H1 (cell line): ENCODE data around the gene SLC6A19. TPM values are rescaled to one million over a fixed set of nuclear protein-coding genes. Genes with fewer than 3 reads are reported as not detected.

Experiments used
- CTCF ChIA-PET: fragments of 300-600 bp; sonication (Branson Sonifier 250); formaldehyde crosslinking; loops from one replicate; lab custom pipeline; 2021; ENCODE audit not compliant: partially characterized antibody; lab: Charles Lee
- POLR2A ChIA-PET: fragments of 300-600 bp; sonication (Branson Sonifier 250); formaldehyde crosslinking; loops from one replicate; lab custom pipeline; 2021; ENCODE audit warnings: inconsistent platforms; ENCODE audit not compliant: partially characterized antibody; lab: Charles Lee
- DNase-seq, 2 experiments: peaks; one replicate each; pipeline versions ENCODE4 v3.0.0 to v3.0.0-alpha.2; 2010 to 2022; ENCODE audit warnings: low spot score in 2 of 2, low read depth in 1 of 2, mixed read lengths in 1 of 2
- FAIRE-seq: peaks from 2 replicates; lab custom pipeline; 2011; peaks lifted over from hg19 to GRCh38; lab: Jason Lieb, UNC
- H2AFZ ChIP-seq: 2 replicates; pipeline ENCODE4 v1.8.1; 2012; ENCODE audit warnings: low read length, inconsistent platforms
- H2AK5ac ChIP-seq: 2 replicates; pipeline ENCODE4 v1.6.1; 2013; ENCODE audit warnings: low read depth, low read length
- H2BK120ac ChIP-seq: replicated peaks from 2 replicates; pipeline ENCODE3; 2013; ENCODE audit warnings: low read depth, low read length, inconsistent platforms
- H2BK12ac ChIP-seq: 2 replicates; pipeline ENCODE4 v1.6.1; 2013; ENCODE audit warnings: low read depth, low read length
- H2BK15ac ChIP-seq: 2 replicates; pipeline ENCODE4 v1.6.1; 2013; ENCODE audit warnings: low read length
- H2BK20ac ChIP-seq: 2 replicates; pipeline ENCODE4 v1.6.1; 2013; ENCODE audit warnings: low read length
- H2BK5ac ChIP-seq: 2 replicates; pipeline ENCODE4 v1.6.1; 2013; ENCODE audit warnings: low read depth, low read length
- H3K14ac ChIP-seq: 2 replicates; pipeline ENCODE4 v1.6.1; 2013; ENCODE audit warnings: inconsistent platforms; ENCODE audit not compliant: insufficient read length
- H3K18ac ChIP-seq: 2 replicates; pipeline ENCODE4 v1.6.1; 2013; ENCODE audit warnings: low read length; ENCODE audit errors: extremely low read depth
- H3K23ac ChIP-seq: 2 replicates; pipeline ENCODE4 v1.6.1; 2013; ENCODE audit warnings: inconsistent platforms; ENCODE audit not compliant: insufficient read length
- H3K23me2 ChIP-seq: 2 replicates; pipeline ENCODE4 v1.6.1; 2013; ENCODE audit warnings: low read depth, low read length
- H3K27ac ChIP-seq: 2 replicates; pipeline ENCODE4 v1.6.1; 2011; ENCODE audit warnings: low read depth, low read length, inconsistent platforms
- H3K27me3 ChIP-seq, 4 experiments: replicated peaks in 1 of 4; 1 replicate in 1 of 4; 2 replicates in 3 of 4; pipeline versions ENCODE4 v1.6.1 to v1.8.1; 2011 to 2013; ENCODE audit warnings: low read length in 3 of 4, mild to moderate bottlenecking in 3 of 4, inconsistent platforms in 2 of 4, mixed read lengths in 2 of 4, moderate library complexity in 1 of 4; ENCODE audit not compliant: control insufficient read depth in 3 of 4, insufficient read depth in 3 of 4; ENCODE audit errors: extremely low read depth in 1 of 4
- H3K36me3 ChIP-seq, 4 experiments: 2 replicates each; pipeline versions ENCODE4 v1.6.1 to v1.8.1; 2011 to 2013; ENCODE audit warnings: mild to moderate bottlenecking in 4 of 4, low read length in 3 of 4, moderate library complexity in 2 of 4, control low read depth in 1 of 4, inconsistent platforms in 1 of 4; ENCODE audit not compliant: insufficient read depth in 4 of 4, control insufficient read depth in 2 of 4
- H3K4ac ChIP-seq: replicated peaks from 2 replicates; pipeline ENCODE3; 2013; ENCODE audit warnings: low read length, low read depth, mixed read lengths, inconsistent platforms; ENCODE audit not compliant: insufficient read length
- H3K4me1 ChIP-seq, 4 experiments: replicated peaks in 1 of 4; 1 replicate in 1 of 4; 2 replicates in 3 of 4; pipeline versions ENCODE4 v1.6.1 to v1.8.1; 2011 to 2013; ENCODE audit warnings: low read length in 3 of 4, inconsistent platforms in 2 of 4, mixed read lengths in 1 of 4; ENCODE audit not compliant: insufficient read depth in 4 of 4, control insufficient read depth in 3 of 4
- H3K4me2 ChIP-seq, 2 experiments: 2 replicates each; pipeline versions ENCODE4 v1.6.1 to v1.8.1; 2011 to 2013; ENCODE audit warnings: low read depth in 2 of 2, low read length in 2 of 2, control low read depth in 1 of 2, inconsistent platforms in 1 of 2, mild to moderate bottlenecking in 1 of 2; ENCODE audit not compliant: insufficient read depth in 1 of 2
- H3K4me3 ChIP-seq, 4 experiments: fragments of 200-600, 300-600 bp in 1 of 4; sonication (generic), shearing (Covaris generic), sonication (Bioruptor Twin) in 1 of 4; 2 replicates each; pipeline versions ENCODE4 v1.5.1 to v1.8.1; 2011 to 2016; ENCODE audit warnings: low read length in 4 of 4, low read depth in 3 of 4, control low read depth in 2 of 4, inconsistent platforms in 2 of 4, mild to moderate bottlenecking in 2 of 4, mixed read lengths in 1 of 4, moderate library complexity in 1 of 4; ENCODE audit not compliant: insufficient read depth in 2 of 4; ENCODE audit errors: extremely low read depth in 1 of 4
- H3K56ac ChIP-seq: replicated peaks from 2 replicates; pipeline ENCODE3; 2013; ENCODE audit warnings: low read depth, mild to moderate bottlenecking, mixed read lengths, low read length, inconsistent platforms; ENCODE audit not compliant: insufficient read length
- H3K79me1 ChIP-seq: 2 replicates; pipeline ENCODE4 v1.6.1; 2013; ENCODE audit warnings: low read depth, low read length, control low read depth
- H3K79me2 ChIP-seq, 2 experiments: 2 replicates each; pipeline versions ENCODE4 v1.6.1 to v1.8.1; 2012 to 2013; ENCODE audit warnings: low read length in 2 of 2, mild to moderate bottlenecking in 2 of 2, inconsistent platforms in 1 of 2; ENCODE audit not compliant: insufficient read depth in 2 of 2, control insufficient read depth in 1 of 2
- H3K9ac ChIP-seq, 4 experiments: replicated peaks in 1 of 4; 1 replicate in 1 of 4; 2 replicates in 3 of 4; pipeline versions ENCODE4 v1.6.1 to v1.8.1; 2011 to 2013; ENCODE audit warnings: low read depth in 3 of 4, low read length in 3 of 4, control low read depth in 2 of 4, mild to moderate bottlenecking in 2 of 4, moderate library complexity in 2 of 4, inconsistent platforms in 1 of 4; ENCODE audit errors: extremely low read depth in 1 of 4
- H3K9me3 ChIP-seq, 2 experiments: 2 replicates each; pipeline versions ENCODE4 v1.6.1 to v1.8.1; 2012 to 2013; ENCODE audit warnings: mild to moderate bottlenecking in 2 of 2, moderate library complexity in 2 of 2, control low read depth in 1 of 2, inconsistent platforms in 1 of 2, low read depth in 1 of 2, low read length in 1 of 2, mixed read lengths in 1 of 2; ENCODE audit not compliant: insufficient read depth in 2 of 2
- H4K20me1 ChIP-seq, 2 experiments: replicated peaks in 1 of 2; 2 replicates each; pipeline versions ENCODE3 to v1.8.1; 2011 to 2013; ENCODE audit warnings: inconsistent platforms in 2 of 2, low read length in 2 of 2, mild to moderate bottlenecking in 1 of 2; ENCODE audit not compliant: insufficient read depth in 2 of 2, control insufficient read depth in 1 of 2
- H4K5ac ChIP-seq: 2 replicates; pipeline ENCODE4 v1.6.1; 2013; ENCODE audit warnings: low read length, low read depth, mixed read lengths, inconsistent platforms; ENCODE audit not compliant: insufficient read length
- H4K8ac ChIP-seq: 2 replicates; pipeline ENCODE4 v1.8.0; 2013; ENCODE audit warnings: mild to moderate bottlenecking, moderate library complexity, low read length, inconsistent platforms; ENCODE audit not compliant: insufficient read depth; ENCODE audit errors: extremely low read depth
- H4K91ac ChIP-seq: replicated peaks from 2 replicates; pipeline ENCODE3; 2013; ENCODE audit warnings: low read length, mixed read lengths, inconsistent platforms; ENCODE audit not compliant: insufficient read length
- CHD1 ChIP-seq: IDR thresholded peaks from 2 replicates; pipeline ENCODE4 v1.6.1; 2012; ENCODE audit warnings: low read depth, low read length, improper control_type of control experiment
- EP300 ChIP-seq, 2 experiments: IDR thresholded peaks; 1 replicate in 1 of 2; 2 replicates in 1 of 2; pipeline ENCODE4 v1.6.1; 2011 to 2012; ENCODE audit warnings: low read depth in 2 of 2, low read length in 2 of 2, mild to moderate bottlenecking in 2 of 2, borderline replicate concordance in 1 of 2, inconsistent platforms in 1 of 2, moderate library complexity in 1 of 2
- EZH2 ChIP-seq: fragments of 200-600 bp; sonication (generic); IDR thresholded peaks from 2 replicates; pipeline ENCODE4 v1.7.1; 2012; ENCODE audit warnings: low read depth, mild to moderate bottlenecking, moderate library complexity, low read length, inconsistent platforms; ENCODE audit not compliant: severe bottlenecking
- HDAC6 ChIP-seq: IDR thresholded peaks from one replicate; pipeline ENCODE4 v1.7.1; 2012; ENCODE audit warnings: low read depth, mild to moderate bottlenecking, inconsistent platforms, low read length, moderate library complexity
- POLR2A ChIP-seq, 2 experiments: IDR thresholded peaks; 1 replicate in 1 of 2; 2 replicates in 1 of 2; pipeline ENCODE4 v1.6.1; 2011; ENCODE audit warnings: low read depth in 2 of 2, low read length in 2 of 2, mild to moderate bottlenecking in 2 of 2; ENCODE audit errors: control extremely low read depth in 1 of 2
- RBBP5 ChIP-seq: IDR thresholded peaks from 2 replicates; pipeline ENCODE4 v1.7.1; 2012; ENCODE audit warnings: low read depth, mild to moderate bottlenecking, inconsistent platforms, low read length, moderate library complexity, borderline replicate concordance
- RFX5 ChIP-seq: IDR thresholded peaks from 2 replicates; pipeline ENCODE4 v1.6.1; 2011; ENCODE audit warnings: low read depth, low read length, improper control_type of control experiment, borderline replicate concordance
- TAF1 ChIP-seq: IDR thresholded peaks from 2 replicates; pipeline ENCODE4 v1.6.1; 2011; ENCODE audit warnings: mild to moderate bottlenecking, low read depth, low read length
- TAF7 ChIP-seq: optimal IDR thresholded peaks from 2 replicates; pipeline ENCODE3; 2011; ENCODE audit warnings: low read depth, mild to moderate bottlenecking, inconsistent platforms, low read length, moderate library complexity, borderline replicate concordance
- ZNF274 ChIP-seq: IDR thresholded peaks from 2 replicates; pipeline ENCODE4 v1.7.0; 2012; ENCODE audit warnings: low read length, borderline replicate concordance; ENCODE audit errors: extremely low read depth
- WGBS, 2 experiments: shearing (Covaris generic) in 1 of 2; methylation state at CpG; one replicate each; pipeline versions ENCODE4 v1.1.6 to v1.1.7; 2013 to 2015; ENCODE audit warnings: low lambda C conversion rate in 2 of 2, mixed read lengths in 2 of 2, inconsistent platforms in 1 of 2, low coverage in 1 of 2, missing lambda C conversion rate in 1 of 2; ENCODE audit not compliant: insufficient replicate concordance in 2 of 2, insufficient coverage in 1 of 2, insufficient read length in 1 of 2; ENCODE audit errors: extremely low coverage in 1 of 2, missing lambda C conversion rate in 1 of 2; 5-methylcytosine and 5-hydroxymethylcytosine counted together
- polyA plus RNA-seq, 7 experiments: library from polyadenylated mRNA; depleted of rRNA in 3 of 7; stranded (reverse) in 5 of 7; unstranded in 2 of 7; fragments of >200 nt in 5 of 7; fragments of 200-250 nt in 2 of 7; gene quantifications; 1 replicate in 5 of 7; 2 replicates in 1 of 7; 4 replicates in 1 of 7; pipeline versions ENCODE4 v1.2.1 to v1.2.3, GENCODE V29; 2011 to 2013; ENCODE audit warnings: missing spikeins in 2 of 7, mixed read lengths in 2 of 7
- total RNA-seq: library from RNA; stranded (reverse); fragmentation: NEBNext Ultra II Directional; extraction: Animal tissue kit (Norgen Biotek cat#: 25700); gene quantifications from 2 replicates; pipeline ENCODE4 v1.2.1, GENCODE V29; 2021
- TF ChIP-seq, protein P1 (sequence below): IDR thresholded peaks from 2 replicates; pipeline ENCODE4 v1.6.1; 2011; ENCODE audit warnings: low read depth, mild to moderate bottlenecking, low read length; ENCODE audit not compliant: insufficient read depth

The SLC6A19 gene
- total and polyA plus RNA-seq, 2 of the 8 experiments (the other 6 are each of a cell fraction or from before 2014, with no cell fraction given), result 0.02 TPM; not detected in 1

DNA sequence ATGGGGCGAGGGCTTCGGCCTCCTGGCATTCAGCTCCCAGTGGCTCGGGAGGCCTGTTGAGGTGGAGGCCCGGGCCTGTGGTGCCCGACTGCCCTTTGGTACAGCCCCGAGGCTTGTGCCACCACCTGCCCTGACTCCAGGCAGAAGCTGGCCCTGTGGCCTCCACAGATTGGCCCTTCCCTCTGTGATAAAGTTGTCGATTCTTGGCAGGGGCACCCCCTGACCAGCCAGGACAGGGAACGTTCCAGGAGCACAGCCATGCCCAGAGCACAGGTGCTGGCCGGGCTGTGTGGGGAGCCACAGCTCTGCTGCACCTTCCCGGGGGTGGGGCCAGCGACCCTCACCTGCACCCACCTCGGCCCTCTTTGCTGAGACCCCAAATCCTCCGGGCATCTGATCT lies 56.4 kb downstream of the SLC6A19 start:
- H2BK12ac ChIP-seq, result no peak overlapping the region
- no peaks in the 10 kb centered on the region for H3K27me3 ChIP-seq
- CTCF ChIA-PET, result interaction anchor here (1.2 kb wide), 1 partner anchor 27 kb away, joined by 4 read pairs; no protein-coding TSS in a partner anchor

More for the DNA sequence above, 56.4 kb downstream of the SLC6A19 start:
- Histone ChIP-seq H4K20me1 (peaks cover 0 to 11% of the 10 kb centered on the region in 2 experiments), H3K9me3 (peaks cover 19 to 27% of the 10 kb centered on the region in 2 experiments), H2AFZ (no peak overlapping the region), H2BK120ac (no peak overlapping the region), H3K4ac (no peak overlapping the region), H2BK20ac (no peak overlapping the region), H3K36me3 (peaks cover 0 to 21% (median 4%) of the 10 kb centered on the region in 4 experiments; a peak in 6 of 8 replicates), H3K18ac (no peak overlapping the region), H3K14ac (no peak overlapping the region), H3K4me2 (no peak overlapping the region), H2BK15ac (no peak overlapping the region), H4K91ac (no peak overlapping the region), H3K4me3 (no peak overlapping the region), H3K23me2 (no peaks in the 10 kb centered on the region), H3K23ac (no peak overlapping the region), H2AK5ac (no peak overlapping the region), H2BK5ac (no peak overlapping the region), H3K9ac (no peak overlapping the region), H4K5ac (no peak overlapping the region), H3K27ac (no peak overlapping the region), H4K8ac (no peak overlapping the region), H3K4me1 (no peaks in the 10 kb centered on the region; a peak in 1 of 7 replicates), H3K79me2 (no peaks in the 10 kb centered on the region), H3K79me1 (no peaks in the 10 kb centered on the region), H3K56ac (no peak overlapping the region)
- POLR2A ChIA-PET, result no interaction called here
- DNase-seq (no peak), FAIRE-seq (no peak)
- TF ChIP-seq EZH2 (no peak), TAF1 (no peak), RFX5 (no peak), HDAC6 (no peak), CHD1 (no peak), POLR2A (IDR thresholded peaks at IDR 0.05; ENCODE audit: control extremely low read depth in 1 of 2, low read depth in 2 of 2, low read length in 2 of 2) (no peak), TAF7 (no peak), ZNF274 (no peak), RBBP5 (no peak), EP300 (IDR thresholded peaks at IDR 0.05; ENCODE audit: borderline replicate concordance in 1 of 2, low read depth in 2 of 2, low read length in 2 of 2) (no peak)
- TF ChIP-seq, protein P1, sequence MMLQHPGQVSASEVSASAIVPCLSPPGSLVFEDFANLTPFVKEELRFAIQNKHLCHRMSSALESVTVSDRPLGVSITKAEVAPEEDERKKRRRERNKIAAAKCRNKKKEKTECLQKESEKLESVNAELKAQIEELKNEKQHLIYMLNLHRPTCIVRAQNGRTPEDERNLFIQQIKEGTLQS, result no peak
- 89% methylated on average over 13 of the region's 13 CpGs; no CpG with 5 or more reads in 1 of the 2 experiments for WGBS, 2 experiments
